GM04504 (cell line): ENCODE data around the gene SIT1.

Experiments
- DNase-seq: peaks from one replicate; pipeline ENCODE4 v3.0.0-alpha.2; 2012; ENCODE audit warnings: low read depth

SIT1 gene

GRCh38 chr9:35650341-35651158 lies at the start of gene SIT1:
Gene SIT1, minus strand, starts transcription at chr9:35650931. Its CDS starts 78 bp downstream, at chr9:35650853.
- DNase-seq: no peak

- no peak for DNase-seq
These were observed 49.3 kb upstream of the SIT1 start for GRCh38 chr9:35700031-35700430.

- DNase-seq: no peak
These were observed 47.5 kb upstream of the SIT1 start for GRCh38 chr9:35698231-35698630.

GRCh38 chr9:35697486-35697885 lies 46.8 kb upstream of the SIT1 start:
- no peak for DNase-seq

- DNase-seq: no peak
These were observed 45.9 kb upstream of the SIT1 start for GRCh38 chr9:35696520-35697215.

- DNase-seq: no peak
These were observed 45.2 kb upstream of the SIT1 start for GRCh38 chr9:35695943-35696401.

GRCh38 chr9:35691757-35692301 lies 41.1 kb upstream of the SIT1 start:
- DNase-seq: no peak

GRCh38 chr9:35691334-35691650 lies 40.6 kb upstream of the SIT1 start:
- DNase-seq: no peak

GRCh38 chr9:35690614-35691333 lies 40.0 kb upstream of the SIT1 start:
- DNase-seq: peak; percentile 64

GRCh38 chr9:35690294-35690613 lies 39.5 kb upstream of the SIT1 start:
- no peak for DNase-seq

- peak; percentile 74 for DNase-seq
These were observed 39.0 kb upstream of the SIT1 start, which contains the start of gene TPM2 for GRCh38 chr9:35689542-35690293. Gene TPM2, minus strand, starts transcription at chr9:35689925. Its CDS starts 108 bp downstream, at chr9:35689817.

GRCh38 chr9:35688558-35689541 lies 38.1 kb upstream of the SIT1 start:
- peak; percentile 46 for DNase-seq

GRCh38 chr9:35687972-35688557 lies 37.3 kb upstream of the SIT1 start:
- DNase-seq: no peak

GRCh38 chr9:35687306-35687705 lies 36.6 kb upstream of the SIT1 start:
- DNase-seq: no peak

- no peak for DNase-seq
These were observed 35.8 kb upstream of the SIT1 start for GRCh38 chr9:35686222-35687203.

- DNase-seq: no peak
These were observed 34.8 kb upstream of the SIT1 start for GRCh38 chr9:35685506-35685905.

- no peak for DNase-seq
These were observed 34.2 kb upstream of the SIT1 start for GRCh38 chr9:35684921-35685320.

- no peak for DNase-seq
These were observed 32.6 kb upstream of the SIT1 start for GRCh38 chr9:35683323-35683722.
